PFSK-1 (cell line): ENCODE data around the gene VNN1.

Source experiments
- FOXP2 ChIP-seq: optimal IDR thresholded peaks from 2 replicates; pipeline ENCODE3; 2011; ENCODE audit warnings: borderline replicate concordance, control low read depth, inconsistent platforms; ENCODE audit not compliant: insufficient read depth; ENCODE audit errors: extremely low read length, extremely low read depth
- POLR2AphosphoS5 ChIP-seq: IDR thresholded peaks from 2 replicates; pipeline ENCODE4 v1.6.1; 2012; ENCODE audit warnings: low read depth, mild to moderate bottlenecking, control low read depth, low read length, moderate library complexity
- REST ChIP-seq, 2 experiments: IDR thresholded peaks; 2 replicates each; pipeline versions ENCODE4 v1.6.1 to v1.8.0; 2011 to 2012; ENCODE audit warnings: low read depth in 2 of 2, low read length in 2 of 2, control low read depth in 1 of 2, inconsistent platforms in 1 of 2, mild to moderate bottlenecking in 1 of 2, moderate library complexity in 1 of 2; ENCODE audit not compliant: insufficient read depth in 1 of 2
- SIN3A ChIP-seq: IDR thresholded peaks from 2 replicates; pipeline ENCODE4 v1.6.1; 2012; ENCODE audit warnings: mild to moderate bottlenecking, low read length, moderate library complexity, borderline replicate concordance; ENCODE audit not compliant: insufficient read depth
- TAF1 ChIP-seq: IDR thresholded peaks from 2 replicates; pipeline ENCODE4 v1.6.1; 2012; ENCODE audit warnings: low read length, control low read depth, borderline replicate concordance; ENCODE audit not compliant: insufficient read depth

Gene VNN1

GRCh38 chr6:132746048-132746447 is 32.2 kb upstream of the VNN1 start:
- TF ChIP-seq FOXP2 (no peak), POLR2AphosphoS5 (no peak), REST (IDR thresholded peaks at IDR 0.05; ENCODE audit: insufficient read depth in 1 of 2, low read depth in 2 of 2, low read length in 2 of 2) (no peak), TAF1 (no peak)

- no peak for TF ChIP-seq TAF1
- TF ChIP-seq REST (IDR thresholded peaks at IDR 0.05; ENCODE audit: insufficient read depth in 1 of 2, low read depth in 2 of 2, low read length in 2 of 2): no peak
- no peak for TF ChIP-seq POLR2AphosphoS5
- TF ChIP-seq SIN3A: no peak
- no peak for TF ChIP-seq FOXP2
Observed at GRCh38 chr6:132742495-132742894, 28.6 kb upstream of the VNN1 start.

- TF ChIP-seq SIN3A (no peak), POLR2AphosphoS5 (no peak), FOXP2 (no peak), REST (IDR thresholded peaks at IDR 0.05; ENCODE audit: insufficient read depth in 1 of 2, low read depth in 2 of 2, low read length in 2 of 2) (no peak), TAF1 (no peak)
Observed at GRCh38 chr6:132741281-132741680, 27.4 kb upstream of the VNN1 start.

GRCh38 chr6:132736239-132736638 is 22.4 kb upstream of the VNN1 start:
- TF ChIP-seq FOXP2: no peak
- TF ChIP-seq POLR2AphosphoS5: no peak
- TF ChIP-seq SIN3A: no peak
- no peak for TF ChIP-seq REST (IDR thresholded peaks at IDR 0.05; ENCODE audit: insufficient read depth in 1 of 2, low read depth in 2 of 2, low read length in 2 of 2)
- TF ChIP-seq TAF1: no peak

- TF ChIP-seq FOXP2 (peak; percentile 14), TAF1 (no peak), REST (IDR thresholded peaks at IDR 0.05; ENCODE audit: insufficient read depth in 1 of 2, low read depth in 2 of 2, low read length in 2 of 2) (no peak), SIN3A (no peak), POLR2AphosphoS5 (no peak)
Observed at GRCh38 chr6:132734694-132735236, 20.9 kb upstream of the VNN1 start.
